OCI-LY3 (cell line): ENCODE results near the gene RIN3.

Experiments
- EZH2phosphoT487 ChIP-seq: fragments of 200-600 bp; shearing (Covaris generic); IDR thresholded peaks from 2 replicates; pipeline ENCODE4 v1.6.1; 2018; ENCODE audit warnings: antibody characterized with exemption, mixed run types, low read depth
- TF ChIP-seq, protein P1 (sequence below): fragments of 200-600, 300-600 bp; sonication (generic); IDR thresholded peaks from 2 replicates; pipeline ENCODE4 v1.5.1; 2014; ENCODE audit warnings: antibody characterized with exemption, low read length, low read depth

DNA sequence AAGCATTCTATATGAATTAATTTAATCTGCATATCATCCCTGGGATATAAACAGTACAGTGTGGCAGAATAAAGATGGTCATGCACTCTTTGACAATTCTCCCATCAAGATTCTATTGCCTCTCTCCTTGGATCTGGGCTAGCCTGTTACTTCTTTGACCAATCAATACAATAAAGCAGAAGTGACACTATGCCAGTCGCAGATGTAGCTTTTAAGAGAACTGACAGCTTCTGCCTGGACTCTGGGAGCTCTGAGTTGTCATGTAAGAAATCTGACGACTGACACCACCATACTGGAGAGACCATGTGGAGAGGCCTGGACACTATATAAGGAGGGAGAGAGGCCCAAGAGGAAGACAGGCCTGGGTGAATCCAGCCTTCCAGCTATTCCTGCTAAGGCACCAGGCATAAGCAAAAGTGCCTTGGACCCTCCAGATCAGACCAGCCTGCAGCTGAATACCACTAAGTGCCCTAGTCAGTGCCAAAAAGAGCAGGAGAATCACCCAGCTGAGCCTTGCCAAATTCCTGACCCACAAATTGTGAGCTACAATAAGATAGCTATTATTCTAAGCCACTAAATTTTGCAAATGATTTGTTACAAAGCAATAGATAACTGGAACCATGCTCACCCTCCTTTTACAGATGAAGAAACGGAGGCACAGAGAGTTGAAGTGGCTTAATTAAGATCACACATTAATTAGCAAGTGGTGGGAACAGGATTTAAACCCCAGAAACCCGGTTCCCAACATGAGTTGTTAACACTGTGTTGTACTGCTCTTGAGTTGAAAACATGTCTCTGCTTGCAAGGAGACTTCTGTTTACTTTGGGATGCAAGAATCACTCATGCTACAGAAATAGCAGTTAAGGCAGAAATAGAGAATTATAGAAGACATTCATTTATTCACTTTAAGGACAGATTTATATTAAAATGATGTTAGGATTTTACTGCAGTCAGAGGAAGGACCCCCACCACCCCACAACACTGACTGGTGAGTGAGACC, 84.6 kb downstream of the RIN3 start:
- TF ChIP-seq, protein P1, sequence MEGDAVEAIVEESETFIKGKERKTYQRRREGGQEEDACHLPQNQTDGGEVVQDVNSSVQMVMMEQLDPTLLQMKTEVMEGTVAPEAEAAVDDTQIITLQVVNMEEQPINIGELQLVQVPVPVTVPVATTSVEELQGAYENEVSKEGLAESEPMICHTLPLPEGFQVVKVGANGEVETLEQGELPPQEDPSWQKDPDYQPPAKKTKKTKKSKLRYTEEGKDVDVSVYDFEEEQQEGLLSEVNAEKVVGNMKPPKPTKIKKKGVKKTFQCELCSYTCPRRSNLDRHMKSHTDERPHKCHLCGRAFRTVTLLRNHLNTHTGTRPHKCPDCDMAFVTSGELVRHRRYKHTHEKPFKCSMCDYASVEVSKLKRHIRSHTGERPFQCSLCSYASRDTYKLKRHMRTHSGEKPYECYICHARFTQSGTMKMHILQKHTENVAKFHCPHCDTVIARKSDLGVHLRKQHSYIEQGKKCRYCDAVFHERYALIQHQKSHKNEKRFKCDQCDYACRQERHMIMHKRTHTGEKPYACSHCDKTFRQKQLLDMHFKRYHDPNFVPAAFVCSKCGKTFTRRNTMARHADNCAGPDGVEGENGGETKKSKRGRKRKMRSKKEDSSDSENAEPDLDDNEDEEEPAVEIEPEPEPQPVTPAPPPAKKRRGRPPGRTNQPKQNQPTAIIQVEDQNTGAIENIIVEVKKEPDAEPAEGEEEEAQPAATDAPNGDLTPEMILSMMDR: no peak
- no peak for TF ChIP-seq EZH2phosphoT487
